Uterus (tissue), 2 donors: ENCODE results near the gene RTP5.

Experiments
- POLR2A ChIP-seq, 2 donors: fragments of 450-650 bp; IDR thresholded peaks; one replicate each; pipeline ENCODE4 v1.6.1; 2016; ENCODE audit warnings: antibody characterized with exemption in 2 of 2, mild to moderate bottlenecking in 1 of 2, moderate library complexity in 1 of 2
- TF ChIP-seq, protein P1 (sequence below), 4 experiments: fragments of 200-600 bp in 2 of 4; fragments of 450-650 bp in 2 of 4; sonication (generic) in 2 of 4; IDR thresholded peaks; one replicate each; pipeline ENCODE4 v1.5.1; 2016 to 2019; ENCODE audit warnings: antibody characterized with exemption in 4 of 4, mild to moderate bottlenecking in 2 of 4, moderate library complexity in 1 of 4

DNA sequence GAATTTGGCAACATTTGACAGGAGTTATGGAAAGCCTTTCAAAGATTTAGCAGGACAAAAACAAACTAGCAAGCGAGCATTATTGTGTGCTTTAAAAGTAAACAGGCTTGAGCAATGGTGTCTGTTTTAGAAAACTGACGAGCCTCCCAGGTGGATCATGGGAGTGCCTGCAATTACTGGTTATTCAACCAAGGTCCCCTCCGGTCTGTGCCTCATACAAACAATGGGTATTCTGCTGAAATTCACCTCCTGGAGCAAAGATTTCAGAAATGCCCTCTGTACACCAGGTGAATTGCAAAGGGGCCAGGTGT, 22.4 kb downstream of the RTP5 start:
- TF ChIP-seq, protein P1, sequence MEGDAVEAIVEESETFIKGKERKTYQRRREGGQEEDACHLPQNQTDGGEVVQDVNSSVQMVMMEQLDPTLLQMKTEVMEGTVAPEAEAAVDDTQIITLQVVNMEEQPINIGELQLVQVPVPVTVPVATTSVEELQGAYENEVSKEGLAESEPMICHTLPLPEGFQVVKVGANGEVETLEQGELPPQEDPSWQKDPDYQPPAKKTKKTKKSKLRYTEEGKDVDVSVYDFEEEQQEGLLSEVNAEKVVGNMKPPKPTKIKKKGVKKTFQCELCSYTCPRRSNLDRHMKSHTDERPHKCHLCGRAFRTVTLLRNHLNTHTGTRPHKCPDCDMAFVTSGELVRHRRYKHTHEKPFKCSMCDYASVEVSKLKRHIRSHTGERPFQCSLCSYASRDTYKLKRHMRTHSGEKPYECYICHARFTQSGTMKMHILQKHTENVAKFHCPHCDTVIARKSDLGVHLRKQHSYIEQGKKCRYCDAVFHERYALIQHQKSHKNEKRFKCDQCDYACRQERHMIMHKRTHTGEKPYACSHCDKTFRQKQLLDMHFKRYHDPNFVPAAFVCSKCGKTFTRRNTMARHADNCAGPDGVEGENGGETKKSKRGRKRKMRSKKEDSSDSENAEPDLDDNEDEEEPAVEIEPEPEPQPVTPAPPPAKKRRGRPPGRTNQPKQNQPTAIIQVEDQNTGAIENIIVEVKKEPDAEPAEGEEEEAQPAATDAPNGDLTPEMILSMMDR (IDR thresholded peaks at IDR 0.05) = no peak
- TF ChIP-seq POLR2A (IDR thresholded peaks at IDR 0.05) = no peak
